Upper lobe of right lung (tissue), 1 donor: ENCODE measurements around the gene C1orf21. TPM values are rescaled to one million over a fixed set of nuclear protein-coding genes. Genes with fewer than 3 reads are reported as not detected.

Source experiments
- ATAC-seq: fragments of 200-7000 bp; cut with Tn5 transposase; one replicate; pipeline ENCODE4 v1.9.1; 2020; ENCODE audit warnings: mild to moderate bottlenecking, moderate library complexity
- DNase-seq: peaks from one replicate; pipeline ENCODE4 v3.0.0-alpha.2; 2020
- H3K27ac ChIP-seq: fragments of 200-600 bp; one replicate; pipeline ENCODE4 v1.8.0; 2022
- H3K27me3 ChIP-seq: fragments of 200-600 bp; one replicate; pipeline ENCODE4 v1.8.0; 2022; ENCODE audit warnings: mild to moderate bottlenecking
- H3K36me3 ChIP-seq: fragments of 200-600 bp; one replicate; pipeline ENCODE4 v1.8.0; 2022
- H3K4me1 ChIP-seq: fragments of 200-600 bp; one replicate; pipeline ENCODE4 v1.8.0; 2022
- H3K4me3 ChIP-seq: fragments of 200-600 bp; one replicate; pipeline ENCODE4 v1.8.0; 2022; ENCODE audit warnings: mild to moderate bottlenecking
- H3K9me3 ChIP-seq: fragments of 200-600 bp; one replicate; pipeline ENCODE4 v1.8.0; 2022
- intact Hi-C: fragments of 100-400 bp; cut with DNase I; formaldehyde crosslinking; loops from one replicate; pipeline ENCODE4 v1.11.0; 2022
- total RNA-seq: library from RNA; stranded (reverse); fragmentation: NEBNext Ultra II Directional; extraction: Animal tissue kit (Norgen Biotek cat#: 25700); gene quantifications from one replicate; pipeline ENCODE4 v1.2.1, GENCODE V29; 2021
- TF ChIP-seq, protein P1 (sequence below): fragments of 200-600 bp; IDR thresholded peaks from one replicate; pipeline ENCODE4 v1.8.0; 2022; ENCODE audit warnings: antibody characterized with exemption
- donor health status: DM: no; HTN: yes; CAD: no; lungs with severe emphysema.

Gene C1orf21
- total RNA-seq, 1 donor from 2014 or later: 78.8 TPM

DNA sequence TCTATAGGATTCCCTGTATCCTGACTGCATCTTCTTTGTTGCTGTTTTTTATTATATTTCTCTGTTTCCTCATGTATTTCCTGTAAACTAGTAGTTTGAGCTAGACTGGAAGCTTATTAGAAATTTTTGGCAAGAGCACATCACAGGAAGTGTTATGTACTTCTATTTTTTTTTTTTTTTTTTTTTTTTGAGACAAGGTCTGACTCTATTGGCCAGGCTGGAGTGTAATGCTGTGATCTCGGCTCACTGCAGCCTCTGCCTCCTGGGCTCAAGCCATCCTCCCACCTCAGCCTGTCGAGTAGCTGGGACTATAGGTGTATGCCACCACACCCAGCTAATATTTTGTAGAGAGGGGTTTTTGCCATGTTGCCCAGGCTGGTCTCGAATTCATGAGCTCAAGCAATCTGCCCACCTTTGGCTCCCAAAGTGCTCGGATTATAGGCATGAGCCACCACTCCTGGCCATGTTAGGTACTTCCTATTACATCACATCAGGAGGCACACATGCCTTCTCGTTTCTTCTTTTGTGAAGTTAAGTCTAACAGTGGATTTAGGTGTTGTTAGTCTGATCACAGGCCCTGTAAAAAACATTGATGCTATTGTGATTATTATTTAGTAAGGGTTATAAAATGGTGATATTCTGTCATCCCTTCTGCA is 12.5 kb downstream of the C1orf21 start:
- H3K27ac ChIP-seq: no peak overlapping the region

DNA sequence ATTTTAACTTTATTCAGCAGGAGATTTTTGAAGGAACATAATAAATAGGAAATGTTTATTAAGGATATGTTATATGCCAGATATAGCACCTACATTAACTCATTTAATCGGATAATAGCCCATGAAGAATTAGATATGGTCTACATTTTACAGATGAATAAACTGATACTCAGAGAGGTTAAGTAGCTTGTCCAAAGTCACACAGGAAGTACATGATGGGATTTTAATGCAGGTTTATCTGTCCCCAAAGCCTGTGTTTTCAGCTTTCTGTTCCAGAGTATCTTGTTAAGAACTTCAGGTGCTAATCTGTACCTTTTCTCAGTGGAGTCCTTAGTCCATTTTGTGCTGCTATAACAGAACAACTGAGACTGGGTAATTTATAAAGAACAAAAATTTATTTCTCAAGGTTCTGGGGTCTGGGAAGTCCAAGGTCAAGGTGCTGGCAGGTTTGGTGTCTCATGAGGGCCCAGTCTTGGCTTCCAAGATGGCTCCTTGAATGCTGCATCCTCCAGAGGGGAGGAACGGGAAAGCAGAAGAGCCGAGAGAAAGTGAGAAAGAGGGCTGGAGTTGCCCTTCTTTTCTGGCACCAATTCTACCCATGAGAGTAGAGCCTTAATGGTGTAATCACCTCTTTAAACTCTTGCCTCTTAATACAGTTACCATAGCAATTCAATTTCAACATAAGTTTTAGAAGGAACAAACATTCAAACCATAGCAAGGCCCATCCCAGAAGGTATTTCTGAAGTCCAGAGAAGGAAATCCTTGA is 17.3 kb downstream of the C1orf21 start:
- Histone ChIP-seq H3K27me3 (no peaks in the 10 kb centered on the region), H3K4me1 (peaks cover 15% of the 10 kb centered on the region), H3K9me3 (no peaks in the 10 kb centered on the region), H3K36me3 (no peaks in the 10 kb centered on the region), H3K27ac (peak overlapping the region; percentile 61), H3K4me3 (no peak overlapping the region)
- ATAC-seq (peak; percentile 74), DNase-seq (no peak)
- TF ChIP-seq, protein P1, sequence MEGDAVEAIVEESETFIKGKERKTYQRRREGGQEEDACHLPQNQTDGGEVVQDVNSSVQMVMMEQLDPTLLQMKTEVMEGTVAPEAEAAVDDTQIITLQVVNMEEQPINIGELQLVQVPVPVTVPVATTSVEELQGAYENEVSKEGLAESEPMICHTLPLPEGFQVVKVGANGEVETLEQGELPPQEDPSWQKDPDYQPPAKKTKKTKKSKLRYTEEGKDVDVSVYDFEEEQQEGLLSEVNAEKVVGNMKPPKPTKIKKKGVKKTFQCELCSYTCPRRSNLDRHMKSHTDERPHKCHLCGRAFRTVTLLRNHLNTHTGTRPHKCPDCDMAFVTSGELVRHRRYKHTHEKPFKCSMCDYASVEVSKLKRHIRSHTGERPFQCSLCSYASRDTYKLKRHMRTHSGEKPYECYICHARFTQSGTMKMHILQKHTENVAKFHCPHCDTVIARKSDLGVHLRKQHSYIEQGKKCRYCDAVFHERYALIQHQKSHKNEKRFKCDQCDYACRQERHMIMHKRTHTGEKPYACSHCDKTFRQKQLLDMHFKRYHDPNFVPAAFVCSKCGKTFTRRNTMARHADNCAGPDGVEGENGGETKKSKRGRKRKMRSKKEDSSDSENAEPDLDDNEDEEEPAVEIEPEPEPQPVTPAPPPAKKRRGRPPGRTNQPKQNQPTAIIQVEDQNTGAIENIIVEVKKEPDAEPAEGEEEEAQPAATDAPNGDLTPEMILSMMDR: no peak
- intact Hi-C loops: no loop called here

More for the DNA sequence above, 12.5 kb downstream of the C1orf21 start:
- Histone ChIP-seq H3K4me3 (no peak overlapping the region), H3K36me3 (no peaks in the 10 kb centered on the region), H3K4me1 (peaks cover 5% of the 10 kb centered on the region), H3K9me3 (no peaks in the 10 kb centered on the region), H3K27me3 (no peaks in the 10 kb centered on the region)
- peak; percentile 31 for ATAC-seq
- intact Hi-C loops: no loop called here
- DNase-seq: no peak
- TF ChIP-seq, protein P1: no peak

DNA sequence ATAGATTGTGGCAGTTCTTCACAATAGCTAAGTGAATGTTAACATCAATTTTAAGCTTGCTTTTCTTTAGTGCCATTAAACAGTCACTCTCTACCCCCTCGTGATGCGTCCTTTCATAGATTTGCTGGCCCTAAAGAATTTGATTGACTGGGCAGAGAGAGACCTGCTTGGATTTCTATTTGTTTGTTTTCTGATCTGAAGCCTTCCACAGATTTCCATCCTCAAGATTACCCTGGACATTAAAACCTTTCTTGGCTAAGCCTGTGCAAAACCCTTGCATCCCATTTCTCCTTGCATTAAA is 17.8 kb downstream of the C1orf21 start:
- intact Hi-C loops: no loop called here
- no peaks in the 10 kb centered on the region for H3K9me3 ChIP-seq
- H3K27me3 ChIP-seq: no peaks in the 10 kb centered on the region
- H3K4me1 ChIP-seq: peaks cover 15% of the 10 kb centered on the region
- no peak overlapping the region for H3K4me3 ChIP-seq
- TF ChIP-seq, protein P1: no peak
- ATAC-seq: no peak
- no peaks in the 10 kb centered on the region for H3K36me3 ChIP-seq
- no peak for DNase-seq
- H3K27ac ChIP-seq: peak overlapping the region; percentile 61

DNA sequence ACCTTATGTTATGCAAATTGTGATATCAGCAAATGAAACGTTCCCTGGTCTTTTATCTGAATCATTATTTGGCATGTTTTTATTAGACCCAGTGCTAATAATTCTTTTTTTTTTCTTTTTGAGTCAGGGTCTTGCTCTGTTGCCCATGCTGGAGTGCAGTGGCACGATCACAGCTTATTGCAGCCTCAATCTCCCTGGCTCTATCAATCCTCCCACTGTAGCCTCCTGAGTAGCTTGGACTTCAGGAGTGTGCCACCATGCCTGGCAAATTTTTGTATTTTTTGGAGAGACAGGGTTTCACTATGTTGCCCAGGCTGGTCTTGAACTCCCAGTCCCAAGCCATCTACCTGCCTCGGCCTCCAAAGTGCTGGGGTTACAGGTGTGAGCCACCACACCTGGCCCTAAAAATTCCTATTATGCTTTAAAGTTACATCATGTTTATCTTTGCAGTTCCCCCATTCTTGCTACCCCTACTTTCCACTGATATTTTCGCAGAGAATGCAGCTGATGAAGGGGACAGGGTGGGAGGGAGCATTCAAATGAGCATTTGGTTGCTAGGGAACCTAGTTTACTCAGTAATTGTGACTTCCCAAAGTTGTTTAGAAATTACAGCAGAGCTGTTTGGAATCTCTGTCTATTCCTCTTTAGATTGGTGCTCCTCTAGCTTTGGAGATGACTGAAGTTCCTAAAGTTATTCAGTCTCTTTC is 18.4 kb downstream of the C1orf21 start:
- DNase-seq (no peak), ATAC-seq (no peak)
- Histone ChIP-seq H3K9me3 (no peaks in the 10 kb centered on the region), H3K27ac (peak overlapping the region; percentile 61), H3K36me3 (no peaks in the 10 kb centered on the region), H3K4me1 (peaks cover 15% of the 10 kb centered on the region), H3K4me3 (no peak overlapping the region), H3K27me3 (no peaks in the 10 kb centered on the region)
- TF ChIP-seq, protein P1: no peak
- intact Hi-C loops: no loop called here

DNA sequence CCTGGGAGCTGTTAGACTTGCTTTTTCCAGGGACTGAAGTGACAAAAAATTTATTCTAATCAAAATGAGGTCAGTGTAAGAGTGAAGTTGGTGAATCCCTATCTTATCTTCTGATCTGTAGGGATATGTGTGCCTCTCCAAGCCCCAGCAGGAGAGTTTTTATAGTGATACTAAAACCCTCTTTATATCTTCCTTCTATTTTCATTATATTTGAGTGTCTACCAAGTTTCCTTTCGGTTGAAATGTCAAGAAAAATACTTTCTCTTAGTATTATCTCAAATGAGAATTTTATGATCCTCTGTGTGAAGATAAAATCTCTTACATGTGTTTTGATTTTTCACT is 18.9 kb downstream of the C1orf21 start:
- Histone ChIP-seq H3K27ac (peak overlapping the region; percentile 61), H3K4me3 (no peak overlapping the region), H3K36me3 (no peaks in the 10 kb centered on the region), H3K9me3 (no peaks in the 10 kb centered on the region), H3K4me1 (peaks cover 15% of the 10 kb centered on the region), H3K27me3 (no peaks in the 10 kb centered on the region)
- TF ChIP-seq, protein P1: no peak
- DNase-seq: no peak
- intact Hi-C loops: no loop called here
- ATAC-seq: no peak
